HepG2 (cell line): ENCODE measurements around the gene TUBA1C. TPM values are rescaled to one million over a fixed set of nuclear protein-coding genes. Genes with fewer than 3 reads are reported as not detected.

Experiments used
- ATAC-seq: fragments of 200-7000 bp; cut with Tn5 transposase; 3 replicates; pipeline ENCODE4 v1.9.1; 2020; ENCODE audit warnings: mild to moderate bottlenecking, moderate library complexity
- BruUV-seq: library from RNA; stranded (reverse); fragments of 400-500 nt; replicated peaks from 2 replicates; lab custom pipeline; 2021; lab: Mats Ljungman, UMichigan
- CTCF ChIA-PET: fragments of 300-600 bp; formaldehyde crosslinking; extraction: SDS; loops from one replicate; lab custom pipeline; 2021; ENCODE audit warnings: low total read pairs, inconsistent platforms, low intra/inter-chr PET ratio; lab: Yijun Ruan, JAX
- POLR2A ChIA-PET: fragments of 350-600 bp; sonication (Branson Sonifier 250); formaldehyde crosslinking; loops from one replicate; lab custom pipeline; 2020; ENCODE audit warnings: antibody characterized with exemption, inconsistent platforms; lab: Yijun Ruan, JAX
- DNase-seq: peaks from one replicate; pipeline ENCODE4 v3.0.0-alpha.2; 2015; ENCODE audit warnings: low spot score
- FAIRE-seq: peaks from 3 replicates; lab custom pipeline; 2011; peaks lifted over from hg19 to GRCh38; lab: Jason Lieb, UNC
- H2AFZ ChIP-seq: one replicate; pipeline ENCODE4 v1.6.1; 2011; ENCODE audit warnings: low read length, inconsistent platforms
- H3K27ac ChIP-seq: fragments of 300-600 bp; 3 replicates; pipeline ENCODE4 v1.8.0; 2011; ENCODE audit warnings: mixed run types, mild to moderate bottlenecking, mixed read lengths, low read length, inconsistent platforms; ENCODE audit not compliant: insufficient read depth; ENCODE audit errors: extremely low read length
- H3K27me3 ChIP-seq, 2 experiments: fragments of 200-600 bp in 1 of 2; 2 replicates in 1 of 2; 3 replicates in 1 of 2; pipeline versions ENCODE4 v1.6.0 to v1.8.0; 2011; ENCODE audit warnings: low read length in 2 of 2, mild to moderate bottlenecking in 2 of 2, moderate library complexity in 2 of 2, inconsistent platforms in 1 of 2; ENCODE audit not compliant: insufficient read depth in 2 of 2, control insufficient read depth in 1 of 2
- H3K36me3 ChIP-seq, 2 experiments: fragments of 200-600 bp in 1 of 2; replicated peaks in 1 of 2; 2 replicates in 1 of 2; 3 replicates in 1 of 2; pipeline versions ENCODE4 v1.5.1 to v1.8.0; 2011; ENCODE audit warnings: low read length in 2 of 2, inconsistent platforms in 1 of 2; ENCODE audit not compliant: insufficient read depth in 2 of 2, control insufficient read depth in 1 of 2
- H3K4me1 ChIP-seq: 2 replicates; pipeline ENCODE4 v1.5.1; 2012; ENCODE audit warnings: low read length, inconsistent platforms; ENCODE audit not compliant: insufficient read depth
- H3K4me2 ChIP-seq: 2 replicates; pipeline ENCODE4 v1.6.0; 2011; ENCODE audit warnings: low read depth, low read length, inconsistent platforms
- H3K4me3 ChIP-seq, 3 experiments: fragments of 200-600 bp in 1 of 3; sonication (generic), shearing (Covaris generic) in 1 of 3; replicated peaks in 1 of 3; 2 replicates each; pipeline ENCODE4 v1.5.1; 2011 to 2016; ENCODE audit warnings: low read length in 3 of 3, inconsistent platforms in 2 of 3, low read depth in 2 of 3, mild to moderate bottlenecking in 2 of 3, control low read depth in 1 of 3, mixed read lengths in 1 of 3; ENCODE audit not compliant: insufficient read depth in 1 of 3
- H3K79me2 ChIP-seq: one replicate; pipeline ENCODE4 v1.6.1; 2011; ENCODE audit warnings: low read length, inconsistent platforms; ENCODE audit not compliant: insufficient read depth
- H3K9ac ChIP-seq: 2 replicates; pipeline ENCODE4 v1.6.0; 2011; ENCODE audit warnings: mild to moderate bottlenecking, low read depth, low read length, inconsistent platforms; ENCODE audit not compliant: insufficient read depth
- H3K9me3 ChIP-seq: 2 replicates; pipeline ENCODE4 v1.5.1; 2012; ENCODE audit warnings: mild to moderate bottlenecking, low read length
- H4K20me1 ChIP-seq: 2 replicates; pipeline ENCODE4 v1.6.0; 2011; ENCODE audit warnings: inconsistent platforms, mild to moderate bottlenecking, low read length, moderate library complexity; ENCODE audit not compliant: insufficient read depth
- ARID5B ChIP-seq: IDR thresholded peaks from 2 replicates; pipeline ENCODE4 v1.4.0; 2020; ENCODE audit warnings: mild to moderate bottlenecking, missing genetic modification reagents
- CBX1 ChIP-seq: IDR thresholded peaks from one replicate; pipeline ENCODE4 v1.6.1; 2016; ENCODE audit warnings: antibody characterized with exemption, low read depth
- HMGA1 ChIP-seq: sonication (generic); formaldehyde crosslinking; conservative IDR thresholded peaks from 2 replicates; pipeline ENCODE4 v1.4.0; 2020; ENCODE audit warnings: missing genetic modification reagents
- HNF4A ChIP-seq: sonication (generic); formaldehyde crosslinking; IDR thresholded peaks from 2 replicates; pipeline ENCODE4 v1.4.0; 2020; ENCODE audit warnings: missing genetic modification reagents
- HNF4G ChIP-seq, 2 experiments: sonication (generic) in 1 of 2; formaldehyde crosslinking in 1 of 2; IDR thresholded peaks; 2 replicates each; pipeline versions ENCODE4 v1.4.0 to v1.6.1; 2011 to 2020; ENCODE audit warnings: borderline replicate concordance in 2 of 2, low read depth in 2 of 2, mild to moderate bottlenecking in 2 of 2, low read length in 1 of 2, missing genetic modification reagents in 1 of 2, moderate library complexity in 1 of 2
- MAX ChIP-seq: IDR thresholded peaks from 2 replicates; pipeline ENCODE4 v1.6.1; 2012; ENCODE audit warnings: inconsistent platforms
- RCOR2 ChIP-seq: IDR thresholded peaks from 2 replicates; pipeline ENCODE4 v1.6.1; 2016; ENCODE audit warnings: missing biosample characterization, missing genetic modification reagents
- SAP130 ChIP-seq: IDR thresholded peaks from 2 replicates; pipeline ENCODE4 v1.6.1; 2016; ENCODE audit warnings: low read depth
- SOX5 ChIP-seq: IDR thresholded peaks from 2 replicates; pipeline ENCODE4 v1.6.1; 2016; ENCODE audit warnings: borderline replicate concordance
- TFDP1 ChIP-seq: IDR thresholded peaks from 2 replicates; pipeline ENCODE4 v1.6.1; 2016; ENCODE audit warnings: missing compliant biosample characterization, missing genetic modification reagents, borderline replicate concordance
- ZNF121 ChIP-seq: sonication (generic); formaldehyde crosslinking; IDR thresholded peaks from 2 replicates; pipeline ENCODE4 v1.5.0; 2020; ENCODE audit warnings: mild to moderate bottlenecking, missing genetic modification reagents
- ZNF282 ChIP-seq: fragments of 450-650 bp; IDR thresholded peaks from 2 replicates; pipeline ENCODE4 v1.6.1; 2018; ENCODE audit not compliant: partially characterized antibody
- ZNF3 ChIP-seq: IDR thresholded peaks from 2 replicates; pipeline ENCODE4 v1.7.0; 2017; ENCODE audit warnings: inconsistent platforms
- ZNF550 ChIP-seq: sonication (generic); formaldehyde crosslinking; IDR thresholded peaks from 2 replicates; pipeline ENCODE4 v1.4.0; 2020; ENCODE audit warnings: mild to moderate bottlenecking, missing genetic modification reagents, borderline replicate concordance
- ZNF629 ChIP-seq: sonication (generic); formaldehyde crosslinking; conservative IDR thresholded peaks from 2 replicates; pipeline ENCODE4 v1.5.0; 2020; ENCODE audit warnings: missing genetic modification reagents
- ZNF644 ChIP-seq: IDR thresholded peaks from 2 replicates; pipeline ENCODE4 v1.6.1; 2016; ENCODE audit warnings: low read depth
- ZNF878 ChIP-seq: sonication (generic); formaldehyde crosslinking; IDR thresholded peaks from 2 replicates; pipeline ENCODE4 v1.8.1; 2023; ENCODE audit warnings: mild to moderate bottlenecking, missing genetic modification reagents, moderate library complexity
- WGBS: methylation state at CpG from one replicate; pipeline ENCODE4 v1.1.6; 2017; ENCODE audit warnings: low lambda C conversion rate; 5-methylcytosine and 5-hydroxymethylcytosine counted together
- in situ Hi-C: cut with HindIII; loops from 2 replicates; pipeline ENCODE4 v1.10.0; 2017; ENCODE audit warnings: low pct_unique_long_range_greater_than_20kb; ENCODE audit not compliant: extremely low pct_ligation_motif_present
- intact Hi-C: fragments of 100-400 bp; cut with micrococcal nuclease; formaldehyde crosslinking; loops from one replicate; pipeline ENCODE4 v1.10.0; 2022; ENCODE audit not compliant: unreplicated experiment
- polyA plus RNA-seq, 8 experiments: library from polyadenylated mRNA; depleted of rRNA in 3 of 8; stranded (reverse) in 7 of 8; unstranded in 1 of 8; fragments of >200 nt; fragmentation: Illumina TruSeq in 4 of 8; extraction: Trizol in 4 of 8; gene quantifications; 2 replicates each; pipeline versions ENCODE4 v1.2.1 to v1.2.3, GENCODE V29; 2011 to 2016; ENCODE audit warnings: low read depth in 4 of 8, missing spikeins in 1 of 8, mixed read lengths in 1 of 8; ENCODE audit not compliant: insufficient read depth in 1 of 8
- total RNA-seq, 5 experiments: library from RNA; depleted of rRNA; stranded (reverse); fragments of >200 nt; fragmentation: Illumina TruSeq; extraction: Trizol; gene quantifications; 2 replicates each; pipeline ENCODE4 v1.2.3, GENCODE V29; 2016; ENCODE audit warnings: low read depth in 1 of 5
- TF ChIP-seq, protein P1 (sequence below): IDR thresholded peaks from 2 replicates; pipeline ENCODE4 v1.6.1; 2016

The TUBA1C gene
- total and polyA plus RNA-seq, 2 of the 13 experiments (the other 11 are each of a cell fraction or from before 2014, with no cell fraction given) = 693 to 1,075 TPM

GRCh38 chr12:49305762-49306510 lies 41.1 kb downstream of the TUBA1C start:
- Histone ChIP-seq H2AFZ (no peak overlapping the region), H3K27ac (no peak overlapping the region), H3K4me1 (peaks cover 13% of the 10 kb centered on the region), H3K27me3 (peaks cover 0 to 4% of the 10 kb centered on the region in 2 experiments; a peak in 2 of 5 replicates), H3K4me2 (peak overlapping the region; percentile 61), H3K9ac (no peak overlapping the region), H4K20me1 (no peaks in the 10 kb centered on the region), H3K79me2 (no peaks in the 10 kb centered on the region), H3K9me3 (no peaks in the 10 kb centered on the region), H3K36me3 (no peaks in the 10 kb centered on the region), H3K4me3 (no peak overlapping the region)
- ATAC-seq (no peak), FAIRE-seq (peak; percentile 71), DNase-seq (no peak)
- WGBS = 6% methylated on average over 6 of the region's 6 CpGs
- in situ Hi-C loops = no loop called here
- intact Hi-C loops = no loop called here
- POLR2A ChIA-PET = interaction anchor here (1.3 kb wide), 1 partner anchor 16 kb away, joined by 5 read pairs; no protein-coding TSS in a partner anchor
- BruUV-seq = no TSS peak
- CTCF ChIA-PET = no interaction called here
- TF ChIP-seq RCOR2 (0 out of 2 replicates have a peak, but pooled peaks have one; percentile 21), MAX (peak; percentile 33; the same call in 1 of the 2 replicates), ZNF878 (no peak), HNF4A (CRISPR knock-in tag) (peak; percentile 85), ZNF629 (CRISPR knock-in tag) (peak; percentile 95), ZNF3 (CRISPR knock-in tag) (peak; percentile 34; the same call in 1 of the 2 replicates), CBX1 (no peak), ZNF644 (CRISPR knock-in tag) (0 out of 2 replicates have a peak, but pooled peaks have one; percentile 43), SOX5 (CRISPR knock-in tag) (peak; percentile 35; the same call in 1 of the 2 replicates), HNF4G (IDR thresholded peaks at IDR 0.05; ENCODE audit: borderline replicate concordance, low read depth, low read length) (peak; percentile 53; the same call in 1 of the 2 replicates), HNF4G (CRISPR knock-in tag; IDR thresholded peaks at IDR 0.05; ENCODE audit: borderline replicate concordance, low read depth) (no peak), ZNF121 (CRISPR knock-in tag) (peak; percentile 27; the same call in 1 of the 2 replicates), HMGA1 (CRISPR knock-in tag) (no peak), ZNF550 (no peak), ZNF282 (no peak), TFDP1 (CRISPR knock-in tag) (0 out of 2 replicates have a peak, but pooled peaks have one; percentile 16), SAP130 (CRISPR knock-in tag) (peak; percentile 25; the same call in 1 of the 2 replicates), ARID5B (CRISPR knock-in tag) (0 out of 2 replicates have a peak, but pooled peaks have one; percentile 15)
- TF ChIP-seq, protein P1, sequence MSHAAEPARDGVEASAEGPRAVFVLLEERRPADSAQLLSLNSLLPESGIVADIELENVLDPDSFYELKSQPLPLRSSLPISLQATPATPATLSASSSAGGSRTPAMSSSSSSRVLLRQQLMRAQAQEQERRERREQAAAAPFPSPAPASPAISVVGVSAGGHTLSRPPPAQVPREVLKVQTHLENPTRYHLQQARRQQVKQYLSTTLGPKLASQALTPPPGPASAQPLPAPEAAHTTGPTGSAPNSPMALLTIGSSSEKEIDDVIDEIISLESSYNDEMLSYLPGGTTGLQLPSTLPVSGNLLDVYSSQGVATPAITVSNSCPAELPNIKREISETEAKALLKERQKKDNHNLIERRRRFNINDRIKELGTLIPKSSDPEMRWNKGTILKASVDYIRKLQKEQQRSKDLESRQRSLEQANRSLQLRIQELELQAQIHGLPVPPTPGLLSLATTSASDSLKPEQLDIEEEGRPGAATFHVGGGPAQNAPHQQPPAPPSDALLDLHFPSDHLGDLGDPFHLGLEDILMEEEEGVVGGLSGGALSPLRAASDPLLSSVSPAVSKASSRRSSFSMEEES (CRISPR knock-in tag) = peak; percentile 28; the same call in 1 of the 2 replicates
